Measurements from ENCODE around the gene EXOSC10. TPM values are rescaled to one million over a fixed set of nuclear protein-coding genes. Genes with fewer than 3 reads are reported as not detected.

The EXOSC10 gene
- polyA plus RNA-seq, 1 of the 3 experiments (the other 2 are of a cell fraction) = 62.5 TPM

- no peak for TF ChIP-seq USF1 (IDR thresholded peaks at IDR 0.05; ENCODE audit: borderline replicate concordance, low read depth)
- no peak for TF ChIP-seq CHD2 (IDR thresholded peaks at IDR 0.05; ENCODE audit: low read length, partially characterized antibody)
- no peak for TF ChIP-seq PBX3 (IDR thresholded peaks at IDR 0.05)
- no peak for TF ChIP-seq USF2 (IDR thresholded peaks at IDR 0.05; ENCODE audit: borderline replicate concordance, low read depth, low read length)
- no peak for TF ChIP-seq FOSL2 (IDR thresholded peaks at IDR 0.05; ENCODE audit: borderline replicate concordance, low read depth)
- no peak for TF ChIP-seq SMC3 (IDR thresholded peaks at IDR 0.05; ENCODE audit: low read depth, low read length)
- no peak for TF ChIP-seq NFIC (IDR thresholded peaks at IDR 0.05; ENCODE audit: borderline replicate concordance)
- no peak for TF ChIP-seq FOXJ3 (CRISPR knock-in tag; IDR thresholded peaks at IDR 0.05)
- no peak for TF ChIP-seq TAF1 (IDR thresholded peaks at IDR 0.05; ENCODE audit: borderline replicate concordance, low read depth, low read length)
- TF ChIP-seq GATA2 (CRISPR knock-in tag; IDR thresholded peaks at IDR 0.05) = no peak
- TF ChIP-seq YY1 (IDR thresholded peaks at IDR 0.05; ENCODE audit: low read depth) = no peak
- no peak for TF ChIP-seq NRF1 (IDR thresholded peaks at IDR 0.05; ENCODE audit: low read depth, low read length)
- TF ChIP-seq MXI1 (IDR thresholded peaks at IDR 0.05; ENCODE audit: low read depth, low read length) = no peak
- no peak for TF ChIP-seq FOXM1 (IDR thresholded peaks at IDR 0.05; ENCODE audit: low read depth)
- Histone ChIP-seq H3K36me3 (replicated peaks in 1 of 2; ENCODE audit: control insufficient read depth in 1 of 2, insufficient read depth in 2 of 2, low read length in 1 of 2) (no peaks in the 10 kb centered on the region), H3K4me2 (no peak overlapping the region), H3K27me3 (ENCODE audit: insufficient read depth) (no peaks in the 10 kb centered on the region), H2AFZ (ENCODE audit: low read depth) (no peak overlapping the region), H3K9ac (no peak overlapping the region), H3K9me2 (no peaks in the 10 kb centered on the region), H3K79me2 (ENCODE audit: insufficient read depth) (no peaks in the 10 kb centered on the region), H3K9me3 (no peaks in the 10 kb centered on the region), H3K27ac (ENCODE audit: low read depth in 2 of 2, low read length in 1 of 2) (no peak overlapping the region), H4K20me1 (ENCODE audit: insufficient read depth) (no peaks in the 10 kb centered on the region), H3F3A (replicated peaks; ENCODE audit: insufficient read depth) (no peaks in the 10 kb centered on the region), H3K4me1 (ENCODE audit: control insufficient read depth in 1 of 2, insufficient read depth in 2 of 2, low read depth in 1 of 2, low read length in 1 of 2) (no peaks in the 10 kb centered on the region), H3K4me3 (ENCODE audit: low read depth in 2 of 2, low read length in 1 of 2) (no peak overlapping the region)
- 62% methylated on average over 16 of the region's 19 CpGs for WGBS (ENCODE audit: low lambda C conversion rate)
- no peak for DNase-seq
- POLR2A ChIA-PET = no interaction called here
- CTCF ChIA-PET = interaction anchor here (0.6 to 0.7 kb wide), 3 partner anchors 9 to 603 kb away, joined by 3 read pairs; no protein-coding TSS in a partner anchor
These were observed 56.4 kb downstream of the EXOSC10 start for GRCh38 chr1:11042995-11043874.

GRCh38 chr1:11042065-11042464 lies 57.6 kb downstream of the EXOSC10 start:
- Histone ChIP-seq H3K9me3 (no peaks in the 10 kb centered on the region), H3K27ac (ENCODE audit: low read depth in 2 of 2, low read length in 1 of 2) (no peak overlapping the region), H3K4me3 (ENCODE audit: low read depth in 2 of 2, low read length in 1 of 2) (no peak overlapping the region), H3K4me1 (ENCODE audit: control insufficient read depth in 1 of 2, insufficient read depth in 2 of 2, low read depth in 1 of 2, low read length in 1 of 2) (no peaks in the 10 kb centered on the region), H3K9ac (no peak overlapping the region), H3K9me2 (no peaks in the 10 kb centered on the region), H2AFZ (ENCODE audit: low read depth) (no peak overlapping the region), H3K4me2 (no peak overlapping the region), H3K79me2 (ENCODE audit: insufficient read depth) (no peaks in the 10 kb centered on the region), H3K27me3 (ENCODE audit: insufficient read depth) (no peaks in the 10 kb centered on the region), H3K36me3 (replicated peaks in 1 of 2; ENCODE audit: control insufficient read depth in 1 of 2, insufficient read depth in 2 of 2, low read length in 1 of 2) (no peaks in the 10 kb centered on the region), H3F3A (replicated peaks; ENCODE audit: insufficient read depth) (no peaks in the 10 kb centered on the region), H4K20me1 (ENCODE audit: insufficient read depth) (no peaks in the 10 kb centered on the region)
- ChIA-PET POLR2A (no interaction called here), CTCF (no interaction called here)
- DNase-seq = no peak
- 34% methylated on average over 3 of the region's 3 CpGs for WGBS (ENCODE audit: low lambda C conversion rate)
- no peak for TF ChIP-seq EP300 (IDR thresholded peaks at IDR 0.05; ENCODE audit: borderline replicate concordance in 1 of 2, low read depth in 1 of 2, low read length in 1 of 2)
- TF ChIP-seq REST (IDR thresholded peaks at IDR 0.05; ENCODE audit: low read depth, low read length) = no peak
- TF ChIP-seq NRF1 (IDR thresholded peaks at IDR 0.05; ENCODE audit: low read depth, low read length) = no peak
- TF ChIP-seq EZH2phosphoT487 (IDR thresholded peaks at IDR 0.05; ENCODE audit: borderline replicate concordance, low read depth) = no peak
- TF ChIP-seq NFIC (IDR thresholded peaks at IDR 0.05; ENCODE audit: borderline replicate concordance) = no peak
- no peak for TF ChIP-seq RFX5 (IDR thresholded peaks at IDR 0.05; ENCODE audit: low read length)
- no peak for TF ChIP-seq GATA2 (CRISPR knock-in tag; IDR thresholded peaks at IDR 0.05)
